Hepatocyte (in vitro differentiated cells): ENCODE data around the gene CCM2. TPM values are rescaled to one million over a fixed set of nuclear protein-coding genes. Genes with fewer than 3 reads are reported as not detected.

Source experiments
- DNase-seq: peaks from one replicate; pipeline ENCODE4 v3.0.0-alpha.2; 2016; ENCODE audit warnings: low spot score
- H2AFZ ChIP-seq: fragments of 200-600 bp; sonication (generic); 2 replicates; pipeline ENCODE4 v1.6.0; 2016; ENCODE audit warnings: antibody characterized with exemption, mild to moderate bottlenecking
- H3K27ac ChIP-seq: fragments of 200-600 bp; sonication (generic); 2 replicates; pipeline ENCODE4 v1.5.1; 2016; ENCODE audit warnings: mild to moderate bottlenecking
- H3K27me3 ChIP-seq: fragments of 200-600 bp; sonication (generic); 2 replicates; pipeline ENCODE4 v1.6.1; 2016
- H3K36me3 ChIP-seq: fragments of 200-600 bp; sonication (generic); replicated peaks from 2 replicates; pipeline ENCODE4 v1.5.1; 2016; ENCODE audit warnings: low read depth; ENCODE audit not compliant: insufficient read depth
- H3K4me1 ChIP-seq: fragments of 200-600 bp; sonication (generic); 2 replicates; pipeline ENCODE4 v1.5.1; 2016; ENCODE audit warnings: mild to moderate bottlenecking, moderate library complexity; ENCODE audit not compliant: insufficient read depth
- H3K4me2 ChIP-seq: fragments of 200-600 bp; sonication (generic); 2 replicates; pipeline ENCODE4 v1.6.0; 2016
- H3K4me3 ChIP-seq: fragments of 200-600 bp; sonication (generic); 2 replicates; pipeline ENCODE4 v1.5.1; 2016; ENCODE audit warnings: mild to moderate bottlenecking
- H3K79me2 ChIP-seq: fragments of 200-600 bp; sonication (generic); 2 replicates; pipeline ENCODE4 v1.6.0; 2017; ENCODE audit warnings: mild to moderate bottlenecking
- H3K9me2 ChIP-seq: fragments of 200-600 bp; sonication (generic); replicated peaks from 2 replicates; pipeline ENCODE4 v1.6.0; 2017; ENCODE audit warnings: mild to moderate bottlenecking; ENCODE audit not compliant: insufficient read depth
- H3K9me3 ChIP-seq: fragments of 200-600 bp; sonication (generic); 2 replicates; pipeline ENCODE4 v1.5.1; 2016; ENCODE audit warnings: low read depth, mild to moderate bottlenecking
- H4K20me1 ChIP-seq: fragments of 200-600 bp; sonication (generic); 2 replicates; pipeline ENCODE4 v1.6.0; 2016; ENCODE audit warnings: mild to moderate bottlenecking; ENCODE audit not compliant: insufficient read depth, poor library complexity, severe bottlenecking
- EZH2 ChIP-seq: fragments of 200-600 bp; sonication (generic); IDR thresholded peaks from 2 replicates; pipeline ENCODE4 v1.6.1; 2016; ENCODE audit warnings: antibody characterized with exemption, mild to moderate bottlenecking, borderline replicate concordance
- EZH2phosphoT487 ChIP-seq: fragments of 200-600 bp; sonication (generic); IDR thresholded peaks from one replicate; pipeline ENCODE4 v1.6.1; 2018; ENCODE audit warnings: antibody characterized with exemption, mild to moderate bottlenecking, low read depth, moderate library complexity; ENCODE audit not compliant: unreplicated experiment, severe bottlenecking
- WGBS: methylation state at CpG from one replicate; pipeline ENCODE4 v1.1.6; 2016; ENCODE audit warnings: low lambda C conversion rate; ENCODE audit errors: missing lambda C conversion rate; 5-methylcytosine and 5-hydroxymethylcytosine counted together
- polyA plus RNA-seq: library from polyadenylated mRNA; unstranded; fragments of >200 nt; fragmentation: Nextera tagmentation; extraction: Ambion mirVana; gene quantifications from 2 replicates; pipeline ENCODE4 v1.2.1, GENCODE V29; 2016
- total RNA-seq: library from RNA; depleted of rRNA; stranded (reverse); fragments of >200 nt; gene quantifications from 2 replicates; pipeline ENCODE4 v1.2.3, GENCODE V29; 2014
- TF ChIP-seq, protein P1 (sequence below): fragments of 200-600 bp; sonication (generic); IDR thresholded peaks from 2 replicates; pipeline ENCODE4 v1.5.1; 2016; ENCODE audit warnings: antibody characterized with exemption, mild to moderate bottlenecking; ENCODE audit not compliant: poor library complexity

The CCM2 gene
- 31.6 and 32.2 TPM in 2 replicates for total RNA-seq
- 53.8 and 57.1 TPM in 2 replicates for polyA plus RNA-seq

DNA sequence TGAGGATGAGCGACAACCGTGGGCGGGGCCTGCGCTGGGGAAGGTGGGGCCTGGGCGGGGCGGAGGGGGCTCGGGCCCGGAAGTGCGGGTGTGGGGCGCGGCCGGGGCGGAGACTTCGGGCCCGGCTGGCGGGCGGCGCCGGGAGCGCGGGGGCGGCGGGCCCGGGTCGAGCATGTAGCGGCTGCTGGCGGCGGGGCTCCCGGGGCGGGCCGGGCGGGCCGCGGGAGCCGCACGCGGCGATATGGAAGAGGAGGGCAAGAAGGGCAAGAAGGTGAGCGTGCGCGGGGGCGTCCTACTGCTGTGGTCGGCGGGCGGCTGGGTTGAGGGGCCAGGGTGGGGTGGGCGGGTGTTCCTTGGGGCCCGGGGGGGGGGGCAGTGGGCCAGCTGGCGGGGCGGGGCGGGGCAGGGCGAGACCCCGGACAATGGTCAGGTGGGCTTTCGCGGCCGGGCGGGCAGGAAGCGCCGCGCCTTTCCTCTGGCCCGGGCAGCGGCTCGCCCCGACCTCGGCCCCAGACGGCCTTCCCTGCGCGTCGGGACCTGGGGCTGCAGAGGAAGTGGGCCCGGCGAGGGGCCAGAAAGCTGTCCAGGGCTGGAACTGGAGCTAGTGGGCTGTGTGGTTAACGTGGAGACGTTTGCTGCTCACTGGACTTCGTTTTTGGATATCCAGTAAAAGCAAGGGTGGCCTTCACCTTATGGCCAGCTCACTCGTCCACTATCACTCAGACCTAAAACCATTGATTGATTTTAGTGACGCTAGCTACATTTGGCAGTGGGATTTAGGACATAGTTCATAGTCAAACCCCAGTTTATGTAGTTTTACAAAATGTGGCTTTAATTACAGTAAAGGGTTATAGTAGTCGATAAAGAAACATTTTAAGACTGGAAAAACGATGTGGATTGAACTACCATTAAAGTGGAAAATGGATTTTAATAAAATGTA, at the start of gene CCM2:
Gene CCM2, plus strand, starts transcription at position 109 of the 940 bp plus-strand sequence. Its CDS starts 133 bp downstream, at position 242.
- Histone ChIP-seq H3K9me3 (no peaks in the 10 kb centered on the region), H3K79me2 (peaks cover 50% of the 10 kb centered on the region), H4K20me1 (no peaks in the 10 kb centered on the region), H3K27me3 (no peaks in the 10 kb centered on the region), H2AFZ (peak within 1 kb of the TSS; percentile 93), H3K9me2 (no peaks in the 10 kb centered on the region), H3K27ac (peak within 1 kb of the TSS; percentile 93), H3K4me2 (peak within 1 kb of the TSS; percentile 85), H3K4me1 (peaks cover 13% of the 10 kb centered on the region), H3K4me3 (peak within 1 kb of the TSS; percentile 83), H3K36me3 (no peaks in the 10 kb centered on the region)
- TF ChIP-seq, protein P1, sequence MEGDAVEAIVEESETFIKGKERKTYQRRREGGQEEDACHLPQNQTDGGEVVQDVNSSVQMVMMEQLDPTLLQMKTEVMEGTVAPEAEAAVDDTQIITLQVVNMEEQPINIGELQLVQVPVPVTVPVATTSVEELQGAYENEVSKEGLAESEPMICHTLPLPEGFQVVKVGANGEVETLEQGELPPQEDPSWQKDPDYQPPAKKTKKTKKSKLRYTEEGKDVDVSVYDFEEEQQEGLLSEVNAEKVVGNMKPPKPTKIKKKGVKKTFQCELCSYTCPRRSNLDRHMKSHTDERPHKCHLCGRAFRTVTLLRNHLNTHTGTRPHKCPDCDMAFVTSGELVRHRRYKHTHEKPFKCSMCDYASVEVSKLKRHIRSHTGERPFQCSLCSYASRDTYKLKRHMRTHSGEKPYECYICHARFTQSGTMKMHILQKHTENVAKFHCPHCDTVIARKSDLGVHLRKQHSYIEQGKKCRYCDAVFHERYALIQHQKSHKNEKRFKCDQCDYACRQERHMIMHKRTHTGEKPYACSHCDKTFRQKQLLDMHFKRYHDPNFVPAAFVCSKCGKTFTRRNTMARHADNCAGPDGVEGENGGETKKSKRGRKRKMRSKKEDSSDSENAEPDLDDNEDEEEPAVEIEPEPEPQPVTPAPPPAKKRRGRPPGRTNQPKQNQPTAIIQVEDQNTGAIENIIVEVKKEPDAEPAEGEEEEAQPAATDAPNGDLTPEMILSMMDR = no peak
- TF ChIP-seq EZH2phosphoT487 (no peak), EZH2 (no peak)
- peak; percentile 63 for DNase-seq
- WGBS = 3% methylated on average over 12 of the region's 77 CpGs

DNA sequence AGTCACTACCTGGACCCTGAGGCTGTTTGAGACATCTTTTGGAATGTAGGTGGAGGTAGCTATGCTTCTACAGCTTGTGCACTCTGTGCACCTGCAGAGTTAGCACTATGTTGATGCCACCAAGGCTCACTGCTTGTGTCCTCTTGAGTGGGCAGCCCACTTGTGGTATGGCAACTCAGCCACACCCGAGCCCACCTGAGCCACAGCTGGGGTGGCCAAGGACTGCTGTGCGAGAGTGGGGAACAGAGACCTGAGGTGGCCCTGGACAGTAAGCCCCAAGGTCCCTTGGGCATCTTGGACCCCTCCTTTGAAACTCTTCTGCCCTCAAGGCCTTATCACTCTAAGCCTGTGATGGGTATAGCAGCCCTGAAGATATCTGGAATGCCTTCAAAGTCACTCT, 46.8 kb upstream of the CCM2 start:
- Histone ChIP-seq H3K27me3 (peaks cover 8% of the 10 kb centered on the region), H3K4me2 (no peak overlapping the region), H3K27ac (no peak overlapping the region), H2AFZ (no peak overlapping the region), H3K9me2 (no peaks in the 10 kb centered on the region), H3K4me1 (no peaks in the 10 kb centered on the region), H3K36me3 (no peaks in the 10 kb centered on the region), H3K79me2 (no peaks in the 10 kb centered on the region), H3K9me3 (no peaks in the 10 kb centered on the region), H3K4me3 (no peak overlapping the region), H4K20me1 (no peaks in the 10 kb centered on the region)
- no peak for DNase-seq
- TF ChIP-seq, protein P1 = no peak
- TF ChIP-seq EZH2 (no peak), EZH2phosphoT487 (no peak)
- 86% methylated on average over 2 of the region's 2 CpGs for WGBS

DNA sequence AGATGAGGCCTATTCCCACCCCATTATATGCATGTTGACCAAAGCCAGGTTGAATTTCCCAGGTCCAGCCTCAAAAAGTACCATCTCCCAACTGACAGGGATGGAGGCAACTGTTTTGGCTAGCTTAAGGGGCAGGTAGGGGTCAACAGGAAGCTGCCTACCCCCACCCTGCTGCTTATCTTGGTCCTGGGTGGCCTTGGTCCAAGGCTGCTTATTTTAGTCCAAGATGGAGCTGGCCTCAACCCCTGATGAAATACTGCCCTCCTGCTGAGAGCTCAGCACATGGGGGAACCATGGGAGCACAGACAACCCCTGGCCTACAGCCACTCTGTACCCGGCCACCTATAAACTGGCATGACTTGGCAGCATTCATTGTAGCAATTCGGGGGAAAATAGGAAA, 44.3 kb upstream of the CCM2 start:
- no peaks in the 10 kb centered on the region for H3K9me3 ChIP-seq
- TF ChIP-seq EZH2phosphoT487 = no peak
- no peak for TF ChIP-seq EZH2
- TF ChIP-seq, protein P1 = no peak
- WGBS = 80% methylated on average over 2 of the region's 2 CpGs
- no peaks in the 10 kb centered on the region for H3K79me2 ChIP-seq
- no peak overlapping the region for H3K27ac ChIP-seq
- H4K20me1 ChIP-seq = no peaks in the 10 kb centered on the region
- no peaks in the 10 kb centered on the region for H3K9me2 ChIP-seq
- DNase-seq = no peak
- no peak overlapping the region for H3K4me2 ChIP-seq
- no peak overlapping the region for H2AFZ ChIP-seq
- H3K36me3 ChIP-seq = no peaks in the 10 kb centered on the region
- H3K27me3 ChIP-seq = peaks cover 12% of the 10 kb centered on the region
- no peak overlapping the region for H3K4me3 ChIP-seq
- H3K4me1 ChIP-seq = no peaks in the 10 kb centered on the region
